ENCODE data around the gene ZNF277.

GRCh38 chr7:112346381-112347060, 140.0 kb downstream of the ZNF277 start:
- TF ChIP-seq EP300 (IDR thresholded peaks at IDR 0.05; ENCODE audit: low read depth) (no peak), POLR2A (IDR thresholded peaks at IDR 0.05) (no peak), POLR2AphosphoS5 (IDR thresholded peaks at IDR 0.05) (no peak)
- TF ChIP-seq, protein P1, sequence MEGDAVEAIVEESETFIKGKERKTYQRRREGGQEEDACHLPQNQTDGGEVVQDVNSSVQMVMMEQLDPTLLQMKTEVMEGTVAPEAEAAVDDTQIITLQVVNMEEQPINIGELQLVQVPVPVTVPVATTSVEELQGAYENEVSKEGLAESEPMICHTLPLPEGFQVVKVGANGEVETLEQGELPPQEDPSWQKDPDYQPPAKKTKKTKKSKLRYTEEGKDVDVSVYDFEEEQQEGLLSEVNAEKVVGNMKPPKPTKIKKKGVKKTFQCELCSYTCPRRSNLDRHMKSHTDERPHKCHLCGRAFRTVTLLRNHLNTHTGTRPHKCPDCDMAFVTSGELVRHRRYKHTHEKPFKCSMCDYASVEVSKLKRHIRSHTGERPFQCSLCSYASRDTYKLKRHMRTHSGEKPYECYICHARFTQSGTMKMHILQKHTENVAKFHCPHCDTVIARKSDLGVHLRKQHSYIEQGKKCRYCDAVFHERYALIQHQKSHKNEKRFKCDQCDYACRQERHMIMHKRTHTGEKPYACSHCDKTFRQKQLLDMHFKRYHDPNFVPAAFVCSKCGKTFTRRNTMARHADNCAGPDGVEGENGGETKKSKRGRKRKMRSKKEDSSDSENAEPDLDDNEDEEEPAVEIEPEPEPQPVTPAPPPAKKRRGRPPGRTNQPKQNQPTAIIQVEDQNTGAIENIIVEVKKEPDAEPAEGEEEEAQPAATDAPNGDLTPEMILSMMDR (IDR thresholded peaks at IDR 0.05), result no peak

All from transverse colon (tissue), 4 donors.